OCI-LY1 (cell line): ENCODE measurements around the gene C1QTNF1.

Experiments used
- EZH2 ChIP-seq: fragments of 200-600 bp; sonication (generic), shearing (Covaris generic); IDR thresholded peaks from 2 replicates; pipeline ENCODE4 v1.8.0; 2017; ENCODE audit warnings: borderline replicate concordance, mixed run types, mild to moderate bottlenecking, antibody characterized with exemption, low read length, moderate library complexity, mixed read lengths
- TF ChIP-seq, protein P1 (sequence below): fragments of 200-600 bp; sonication (generic), shearing (Covaris generic); IDR thresholded peaks from 2 replicates; pipeline ENCODE4 v1.5.1; 2017; ENCODE audit warnings: mild to moderate bottlenecking, antibody characterized with exemption, low read length, moderate library complexity, mixed read lengths

- TF ChIP-seq, protein P1, sequence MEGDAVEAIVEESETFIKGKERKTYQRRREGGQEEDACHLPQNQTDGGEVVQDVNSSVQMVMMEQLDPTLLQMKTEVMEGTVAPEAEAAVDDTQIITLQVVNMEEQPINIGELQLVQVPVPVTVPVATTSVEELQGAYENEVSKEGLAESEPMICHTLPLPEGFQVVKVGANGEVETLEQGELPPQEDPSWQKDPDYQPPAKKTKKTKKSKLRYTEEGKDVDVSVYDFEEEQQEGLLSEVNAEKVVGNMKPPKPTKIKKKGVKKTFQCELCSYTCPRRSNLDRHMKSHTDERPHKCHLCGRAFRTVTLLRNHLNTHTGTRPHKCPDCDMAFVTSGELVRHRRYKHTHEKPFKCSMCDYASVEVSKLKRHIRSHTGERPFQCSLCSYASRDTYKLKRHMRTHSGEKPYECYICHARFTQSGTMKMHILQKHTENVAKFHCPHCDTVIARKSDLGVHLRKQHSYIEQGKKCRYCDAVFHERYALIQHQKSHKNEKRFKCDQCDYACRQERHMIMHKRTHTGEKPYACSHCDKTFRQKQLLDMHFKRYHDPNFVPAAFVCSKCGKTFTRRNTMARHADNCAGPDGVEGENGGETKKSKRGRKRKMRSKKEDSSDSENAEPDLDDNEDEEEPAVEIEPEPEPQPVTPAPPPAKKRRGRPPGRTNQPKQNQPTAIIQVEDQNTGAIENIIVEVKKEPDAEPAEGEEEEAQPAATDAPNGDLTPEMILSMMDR = no peak
- no peak for TF ChIP-seq EZH2
Measured at GRCh38 chr17:79038545-79039135, 14.7 kb downstream of the C1QTNF1 start.
